Metanephros (tissue), 2 donors: Measurements from ENCODE around the gene EXOSC2. TPM values are rescaled to one million over a fixed set of nuclear protein-coding genes. Genes with fewer than 3 reads are reported as not detected.

Source experiments
- small RNA-seq: library from RNA; depleted of rRNA; stranded (forward); fragments of <200 nt; gene quantifications from one replicate; pipeline ENCODE3, GENCODE V24; 2014; ENCODE audit warnings: low replicate concordance
- total RNA-seq: library from RNA; depleted of rRNA; stranded (reverse); fragments of >200 nt; gene quantifications from one replicate; pipeline ENCODE4 v1.2.3, GENCODE V29; 2014

Gene EXOSC2
- 26.2 TPM for total RNA-seq

GRCh38 chr9:130693426-130694191 lies at the start of gene EXOSC2:
EXOSC2 (plus strand) TSS chr9:130693780; CDS start chr9:130693792, 12 bp downstream.

GRCh38 chr9:130664251-130665028 lies 29.1 kb upstream of the EXOSC2 start, which contains the start of gene PRDM12:
PRDM12 (plus strand) TSS chr9:130664594; CDS start chr9:130664654, 60 bp downstream.

Small RNAs within 50 kb of the gene (small RNA-seq; reads per million reads assigned to genes)
- gene AL359092.1: not detected

Other genes with a start within 250 kb of the EXOSC2 start
- 140 TPM for gene ASS1, start 248.8 kb upstream of the EXOSC2 start, total RNA-seq
- 51.8 TPM for gene FUBP3, start 114.2 kb upstream of the EXOSC2 start, total RNA-seq
- not detected for gene PRDM12, start 29.2 kb upstream of the EXOSC2 start, total RNA-seq
- 58.0 TPM for gene ABL1, start 141.5 kb downstream of the EXOSC2 start, total RNA-seq
- not detected for gene QRFP, start 203.0 kb downstream of the EXOSC2 start, total RNA-seq
- gene FIBCD1, start 245.5 kb downstream of the EXOSC2 start, total RNA-seq: 0.29 TPM